AG09319 (cell line): ENCODE data around the gene KIF21B.

Source experiments
- DNase-seq: peaks from one replicate; pipeline ENCODE4 v3.0.0-alpha.2; 2010; ENCODE audit warnings: low read depth; ENCODE audit errors: extremely low read depth
- TF ChIP-seq, protein P1 (sequence below): IDR thresholded peaks from 2 replicates; pipeline ENCODE4 v1.5.1; 2011; ENCODE audit warnings: low read depth, mild to moderate bottlenecking, inconsistent platforms, low read length, moderate library complexity

The KIF21B gene

DNA sequence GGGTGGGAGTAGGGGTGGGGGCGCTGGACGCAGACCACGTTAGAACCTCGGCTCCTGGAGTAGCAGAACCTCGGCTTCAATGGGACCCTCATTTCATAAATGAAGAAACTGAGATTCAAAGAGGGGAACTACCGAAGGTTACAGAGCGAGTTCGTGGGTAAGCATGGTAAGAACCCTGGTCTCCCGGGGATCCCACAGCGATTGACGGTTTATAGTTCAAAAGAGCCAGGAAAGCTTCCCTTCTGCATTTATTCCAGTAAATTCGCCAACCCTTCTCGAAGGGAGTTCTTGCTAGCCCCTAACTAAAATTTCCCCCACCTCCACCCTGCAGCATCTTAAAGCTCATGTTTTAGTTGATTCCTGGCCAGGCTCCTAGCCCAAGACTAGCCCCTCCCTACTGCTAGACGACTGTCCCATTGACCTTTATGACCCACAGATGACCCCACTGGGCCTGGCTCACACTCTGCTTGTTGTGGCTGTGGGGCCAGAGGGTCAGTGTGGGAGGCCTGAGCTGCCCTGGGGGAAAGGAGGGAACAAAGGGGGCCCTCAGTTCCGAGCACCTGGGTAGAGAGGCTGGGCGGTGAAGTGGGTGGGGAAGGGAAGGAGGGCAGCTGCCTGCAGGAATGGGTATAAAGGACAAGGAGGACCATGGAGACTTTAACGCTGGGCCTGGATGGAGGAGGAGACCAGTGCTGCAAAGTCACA, 558 bp upstream of the KIF21B start:
- no peak for DNase-seq
- TF ChIP-seq, protein P1, sequence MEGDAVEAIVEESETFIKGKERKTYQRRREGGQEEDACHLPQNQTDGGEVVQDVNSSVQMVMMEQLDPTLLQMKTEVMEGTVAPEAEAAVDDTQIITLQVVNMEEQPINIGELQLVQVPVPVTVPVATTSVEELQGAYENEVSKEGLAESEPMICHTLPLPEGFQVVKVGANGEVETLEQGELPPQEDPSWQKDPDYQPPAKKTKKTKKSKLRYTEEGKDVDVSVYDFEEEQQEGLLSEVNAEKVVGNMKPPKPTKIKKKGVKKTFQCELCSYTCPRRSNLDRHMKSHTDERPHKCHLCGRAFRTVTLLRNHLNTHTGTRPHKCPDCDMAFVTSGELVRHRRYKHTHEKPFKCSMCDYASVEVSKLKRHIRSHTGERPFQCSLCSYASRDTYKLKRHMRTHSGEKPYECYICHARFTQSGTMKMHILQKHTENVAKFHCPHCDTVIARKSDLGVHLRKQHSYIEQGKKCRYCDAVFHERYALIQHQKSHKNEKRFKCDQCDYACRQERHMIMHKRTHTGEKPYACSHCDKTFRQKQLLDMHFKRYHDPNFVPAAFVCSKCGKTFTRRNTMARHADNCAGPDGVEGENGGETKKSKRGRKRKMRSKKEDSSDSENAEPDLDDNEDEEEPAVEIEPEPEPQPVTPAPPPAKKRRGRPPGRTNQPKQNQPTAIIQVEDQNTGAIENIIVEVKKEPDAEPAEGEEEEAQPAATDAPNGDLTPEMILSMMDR = no peak

DNA sequence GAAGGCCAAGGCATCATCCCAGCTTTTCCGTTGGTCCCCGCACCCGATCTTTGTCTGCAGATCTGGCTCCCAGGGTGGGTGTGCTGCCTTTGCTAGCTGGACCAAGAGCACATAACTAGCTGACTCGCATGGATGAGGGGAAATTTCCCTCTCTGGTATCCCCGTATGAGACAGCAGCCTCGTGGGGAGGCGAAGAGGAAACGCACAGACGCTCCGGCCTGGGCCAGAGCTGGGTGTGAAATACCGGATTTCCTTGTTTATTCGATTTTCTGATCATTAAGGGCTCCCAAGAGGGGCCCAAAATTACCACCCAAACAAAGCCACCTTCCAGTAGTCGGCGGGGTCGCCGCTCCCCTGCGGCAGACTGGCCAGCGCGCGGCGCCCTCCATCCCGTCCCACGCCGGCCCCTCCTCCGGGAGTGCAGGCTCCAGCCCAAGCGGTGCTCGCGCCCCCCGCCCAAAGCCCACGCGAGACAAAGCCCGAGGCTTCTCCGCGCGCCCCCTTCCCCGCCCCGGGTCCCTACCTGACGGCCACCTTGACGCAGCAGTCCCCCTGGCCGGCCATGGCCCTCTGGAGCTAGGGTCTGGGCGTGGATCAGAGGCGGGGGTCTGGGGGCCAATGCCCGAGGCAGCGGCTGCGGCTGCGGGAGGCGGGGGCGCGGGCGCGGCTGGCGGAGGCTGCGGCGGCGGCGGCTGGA, 546 bp downstream of the KIF21B start:
- TF ChIP-seq, protein P1 = no peak
- no peak for DNase-seq

DNA sequence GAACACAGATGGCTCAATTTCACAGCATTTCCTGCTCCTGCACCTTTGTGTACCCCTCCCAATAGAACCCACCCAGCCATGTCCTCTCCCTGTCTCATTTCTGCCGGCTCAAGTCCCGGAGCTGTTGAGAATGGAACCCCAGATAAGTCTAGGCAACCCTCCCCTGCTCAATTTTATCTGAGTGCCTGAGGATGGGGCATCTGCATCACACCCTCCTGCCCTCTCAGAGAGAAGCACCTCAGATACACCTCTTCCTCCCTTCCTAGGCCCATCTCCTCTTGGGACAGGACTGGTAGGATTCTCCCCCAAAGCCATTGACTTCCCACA, 1.1 kb downstream of the KIF21B start:
- no peak for DNase-seq
- TF ChIP-seq, protein P1 = no peak

DNA sequence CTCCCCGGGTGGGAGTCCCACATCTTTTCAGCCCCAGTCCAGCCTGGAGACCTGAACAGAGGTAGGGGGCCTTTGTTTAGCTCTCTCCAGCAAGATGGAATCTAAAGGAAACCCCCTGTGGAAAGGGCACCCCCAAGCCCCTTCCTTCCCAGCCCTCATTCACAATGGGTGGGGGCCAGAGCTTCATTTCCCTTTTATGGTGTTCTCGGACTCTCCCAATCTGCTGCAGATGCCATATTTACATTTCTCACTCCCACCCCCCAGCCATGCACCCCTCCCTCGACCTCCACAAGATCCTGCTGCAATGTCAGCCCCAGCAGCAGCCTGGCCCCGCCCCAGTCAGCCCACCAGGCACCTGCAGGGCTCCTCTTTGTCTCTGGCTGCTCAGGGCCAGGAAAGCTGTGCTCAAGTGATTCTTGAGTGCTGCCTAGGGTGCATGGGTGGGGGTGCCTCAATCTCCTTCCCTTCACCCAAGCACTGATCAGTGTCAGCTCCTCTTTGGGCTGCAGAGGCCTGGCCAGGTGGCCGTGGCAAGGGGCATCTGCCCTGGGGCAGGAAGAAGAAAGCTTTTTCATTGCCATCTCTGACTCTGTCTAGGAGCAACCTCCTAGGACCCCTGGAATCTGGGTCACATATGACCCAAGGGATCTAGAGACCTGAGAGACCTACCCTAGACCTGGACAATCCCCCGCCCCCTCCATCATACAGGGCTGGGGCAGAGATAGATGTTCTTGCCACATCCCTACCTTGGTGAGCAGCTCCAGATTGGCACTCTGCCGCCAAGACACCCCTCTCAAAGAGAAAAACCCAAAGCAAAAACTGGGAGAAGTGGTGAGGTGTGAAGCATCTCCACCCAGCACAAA, 1.7 kb downstream of the KIF21B start:
- TF ChIP-seq, protein P1 = no peak
- no peak for DNase-seq

DNA sequence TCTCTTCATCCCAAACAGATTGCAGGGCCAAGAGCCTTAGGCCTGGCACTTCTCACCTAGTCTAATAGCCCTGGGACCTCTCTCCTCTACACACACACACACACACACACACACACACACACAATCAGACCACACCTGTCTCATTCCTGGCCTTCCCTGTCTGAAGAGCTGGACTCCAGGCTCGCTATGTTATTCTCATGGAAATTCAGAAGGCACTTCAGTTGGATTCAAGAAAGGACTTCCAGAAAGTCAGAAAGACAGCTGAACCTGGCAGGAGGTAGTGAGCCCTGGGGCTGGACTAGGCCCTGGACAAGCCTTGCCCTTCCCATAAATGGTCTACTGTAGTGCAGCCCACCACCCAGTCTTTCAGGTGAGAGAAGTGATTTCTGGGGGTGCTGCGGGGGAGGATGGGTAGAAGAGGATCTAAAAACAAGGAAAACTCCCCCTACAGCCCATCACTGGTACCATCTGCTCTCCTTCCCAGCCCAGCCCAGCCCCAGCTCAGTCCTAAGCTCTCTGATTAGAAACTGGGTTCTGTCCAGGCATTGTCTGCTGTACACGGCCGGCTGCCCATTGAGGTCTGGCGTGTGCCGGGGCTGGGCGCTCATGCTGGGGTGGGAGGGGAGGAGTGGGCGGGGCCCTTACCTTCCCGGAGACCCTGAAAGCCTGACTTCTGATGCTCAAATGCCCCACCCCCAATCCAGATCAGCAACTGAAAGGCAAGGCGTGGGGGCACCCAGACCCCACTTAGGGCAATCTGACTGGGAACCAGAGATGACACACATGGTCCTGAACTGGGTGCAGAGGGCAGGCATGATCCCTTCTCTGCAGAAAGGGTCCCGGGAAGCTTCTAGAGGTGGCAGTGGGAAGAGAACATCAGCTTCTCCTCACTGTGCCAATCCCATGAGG, 2.5 kb downstream of the KIF21B start:
- no peak for DNase-seq
- TF ChIP-seq, protein P1 = no peak; the same call in 1 of the 2 replicates

DNA sequence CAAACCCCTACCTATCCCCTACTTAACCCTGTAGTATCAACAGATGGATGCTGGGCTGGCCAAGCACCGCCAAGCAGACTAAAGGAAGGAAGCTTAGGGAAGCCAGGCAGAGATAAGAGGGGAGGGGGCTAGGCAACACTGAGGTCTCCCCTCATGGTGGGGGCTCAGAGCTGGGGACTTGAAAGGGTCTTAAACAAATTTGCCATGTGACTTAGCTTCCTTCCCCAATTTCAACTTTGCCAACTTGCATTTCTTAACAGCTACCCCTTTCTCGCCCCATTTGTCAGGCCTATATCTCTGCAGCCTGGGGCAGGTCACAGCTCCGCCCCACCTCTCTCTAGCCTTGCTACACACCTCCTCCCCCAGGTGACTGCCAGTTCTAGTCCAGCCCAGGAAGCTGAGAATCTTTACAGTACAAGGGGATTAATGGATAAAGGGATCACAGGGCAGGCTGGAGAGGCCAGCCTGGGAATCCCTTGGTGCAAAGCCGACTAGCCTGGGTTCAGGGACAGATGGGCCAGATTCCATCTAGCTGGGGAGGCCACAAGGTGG, 3.4 kb downstream of the KIF21B start:
- DNase-seq = no peak
- TF ChIP-seq, protein P1 = no peak
